CD14-positive monocyte (primary cell): ENCODE data around the gene CALHM2. TPM values are rescaled to one million over a fixed set of nuclear protein-coding genes. Genes with fewer than 3 reads are reported as not detected.

Experiments
- DNase-seq, 3 donors: peaks; one replicate each; pipeline ENCODE4 v3.0.0-alpha.2; 2011 to 2022
- H2AFZ ChIP-seq: 2 replicates; pipeline ENCODE4 v1.6.0; 2012; ENCODE audit warnings: mild to moderate bottlenecking, low read depth, low read length, inconsistent platforms; ENCODE audit not compliant: insufficient read depth, poor library complexity, severe bottlenecking
- H3K27ac ChIP-seq, 2 donors: 1 replicate in 1 of 2; 2 replicates in 1 of 2; pipeline ENCODE4 v1.5.1; 2012 to 2013; ENCODE audit warnings: low read length in 2 of 2, control low read depth in 1 of 2, inconsistent platforms in 1 of 2, low read depth in 1 of 2, mild to moderate bottlenecking in 1 of 2
- H3K27me3 ChIP-seq, 2 donors: one replicate each; pipeline versions ENCODE4 v1.6.0 to v1.6.1; 2011 to 2013; ENCODE audit warnings: low read length in 2 of 2; ENCODE audit not compliant: control insufficient read depth in 2 of 2, insufficient read depth in 2 of 2
- H3K36me3 ChIP-seq, 2 donors: replicated peaks in 1 of 2; 1 replicate in 1 of 2; 2 replicates in 1 of 2; pipeline versions ENCODE4 v1.5.1 to v1.6.1; 2012 to 2013; ENCODE audit warnings: low read length in 2 of 2, control low read depth in 1 of 2, inconsistent platforms in 1 of 2, mild to moderate bottlenecking in 1 of 2; ENCODE audit not compliant: insufficient read depth in 2 of 2, control insufficient read depth in 1 of 2
- H3K4me1 ChIP-seq, 2 donors: 1 replicate in 1 of 2; 2 replicates in 1 of 2; pipeline versions ENCODE4 v1.5.1 to v1.6.1; 2012 to 2013; ENCODE audit warnings: low read length in 2 of 2, control low read depth in 1 of 2, inconsistent platforms in 1 of 2, mild to moderate bottlenecking in 1 of 2, moderate library complexity in 1 of 2; ENCODE audit not compliant: insufficient read depth in 2 of 2, control insufficient read depth in 1 of 2
- H3K4me2 ChIP-seq: replicated peaks from 2 replicates; pipeline ENCODE3; 2012; ENCODE audit warnings: low read length, moderate library complexity, mild to moderate bottlenecking; ENCODE audit not compliant: poor library complexity, severe bottlenecking; ENCODE audit errors: extremely low read depth
- H3K4me3 ChIP-seq, 3 experiments: fragments of 200-600 bp in 1 of 3; sonication (generic) in 1 of 3; replicated peaks in 1 of 3; 1 replicate in 2 of 3; 2 replicates in 1 of 3; pipeline ENCODE4 v1.5.1; 2011 to 2013; ENCODE audit warnings: low read length in 3 of 3, mild to moderate bottlenecking in 3 of 3, control low read depth in 2 of 3, low read depth in 2 of 3, inconsistent platforms in 1 of 3, moderate library complexity in 1 of 3
- H3K79me2 ChIP-seq: 2 replicates; pipeline ENCODE4 v1.6.0; 2012; ENCODE audit warnings: mild to moderate bottlenecking, control low read depth, inconsistent platforms, low read length, moderate library complexity; ENCODE audit not compliant: insufficient read depth
- H3K9ac ChIP-seq: 2 replicates; pipeline ENCODE4 v1.6.0; 2017; ENCODE audit warnings: low read length, mild to moderate bottlenecking; ENCODE audit not compliant: insufficient read depth, poor library complexity, severe bottlenecking
- H3K9me3 ChIP-seq, 2 donors: replicated peaks in 1 of 2; 1 replicate in 1 of 2; 2 replicates in 1 of 2; pipeline versions ENCODE4 v1.5.1 to v1.6.1; 2012 to 2013; ENCODE audit warnings: low read length in 2 of 2, control low read depth in 1 of 2; ENCODE audit not compliant: control insufficient read depth in 1 of 2, insufficient read depth in 1 of 2
- H4K20me1 ChIP-seq: 2 replicates; pipeline ENCODE4 v1.6.0; 2012; ENCODE audit warnings: mild to moderate bottlenecking, low read length, control low read depth, moderate library complexity; ENCODE audit not compliant: insufficient read depth
- H3K27ac Mint-ChIP-seq, 7 donors: one replicate each; pipeline ENCODE4 v1.8.0; 2020; ENCODE audit warnings: mild to moderate bottlenecking in 7 of 7, mixed read lengths in 7 of 7, moderate library complexity in 6 of 7, inconsistent platforms in 2 of 7
- H3K27me3 Mint-ChIP-seq, 3 donors: one replicate each; pipeline ENCODE4 v1.8.0; 2021 to 2022; ENCODE audit warnings: low read depth in 3 of 3, mild to moderate bottlenecking in 3 of 3, mixed read lengths in 3 of 3, moderate library complexity in 3 of 3, inconsistent platforms in 1 of 3
- H3K36me3 Mint-ChIP-seq, 2 donors: one replicate each; pipeline ENCODE4 v1.8.0; 2020; ENCODE audit warnings: mixed read lengths in 2 of 2, inconsistent platforms in 1 of 2, mild to moderate bottlenecking in 1 of 2
- H3K4me1 Mint-ChIP-seq: one replicate; pipeline ENCODE4 v1.8.0; 2020; ENCODE audit warnings: mild to moderate bottlenecking, mixed read lengths
- H3K4me3 Mint-ChIP-seq, 2 donors: one replicate each; pipeline ENCODE4 v1.8.0; 2020; ENCODE audit warnings: mild to moderate bottlenecking in 2 of 2, mixed read lengths in 2 of 2, moderate library complexity in 1 of 2
- H3K9me3 Mint-ChIP-seq, 7 donors: one replicate each; pipeline ENCODE4 v1.8.0; 2020 to 2022; ENCODE audit warnings: mixed read lengths in 7 of 7, mild to moderate bottlenecking in 6 of 7, moderate library complexity in 6 of 7, inconsistent platforms in 2 of 7
- CTCF ChIP-seq: fragments of 200-600 bp; IDR thresholded peaks from one replicate; pipeline ENCODE4 v1.8.0; 2022; ENCODE audit warnings: antibody characterized with exemption, mild to moderate bottlenecking
- WGBS: methylation state at CpG from one replicate; pipeline ENCODE4 v1.1.5; 2013; ENCODE audit warnings: missing lambda C conversion rate; ENCODE audit not compliant: insufficient coverage; 5-methylcytosine and 5-hydroxymethylcytosine counted together
- intact Hi-C, 2 donors: fragments of 100-400 bp; cut with micrococcal nuclease; formaldehyde crosslinking; loops; one replicate each; pipeline versions ENCODE4 v1.15.0 to v1.15.1; 2023
- polyA plus RNA-seq, 3 donors: library from polyadenylated mRNA; depleted of rRNA in 1 of 3; unstranded in 2 of 3; stranded (reverse) in 1 of 3; fragments of 300-500 nt in 2 of 3; fragments of >200 nt in 1 of 3; fragmentation: Illumina TruSeq in 2 of 3; gene quantifications; 1 replicate in 2 of 3; 2 replicates in 1 of 3; pipeline ENCODE4 v1.2.3, GENCODE V29; 2012 to 2021

The CALHM2 gene
- polyA plus RNA-seq, 3 donors: 48.4 to 80.7 (median 66.5) TPM

- Histone ChIP-seq H3K4me2 (no peak overlapping the region), H3K9ac (no peak overlapping the region), H3K27me3 (peaks cover 39 to 60% of the 10 kb centered on the region in 2 donors), H2AFZ (no peak overlapping the region), H3K9me3 (peaks cover 0 to 14% of the 10 kb centered on the region in 2 donors), H4K20me1 (no peaks in the 10 kb centered on the region), H3K4me1 (peaks cover 6 to 15% of the 10 kb centered on the region in 2 donors), H3K36me3 (no peaks in the 10 kb centered on the region), H3K79me2 (no peaks in the 10 kb centered on the region), H3K27ac (no peak overlapping the region), H3K4me3 (no peak overlapping the region)
- intact Hi-C loops: no loop called here
- Mint-ChIP-seq H3K9me3 (peaks cover 0 to 7% (median 4%) of the 10 kb centered on the region in 7 donors), H3K27ac (peak overlapping the region in 1 of 7 donors; percentile 58), H3K27me3 (peaks cover 56 to 70% (median 65%) of the 10 kb centered on the region in 3 donors), H3K4me1 (peaks cover 10% of the 10 kb centered on the region), H3K36me3 (peaks cover 3 to 4% of the 10 kb centered on the region in 2 donors), H3K4me3 (peak overlapping the region in 1 of 2 donors; percentile 88)
- DNase-seq: no peak
- WGBS: 100% methylated on average over 1 of the region's 3 CpGs
- no peak for TF ChIP-seq CTCF
Observed at GRCh38 chr10:103495321-103495720, 43.2 kb upstream of the CALHM2 start.

GRCh38 chr10:103493916-103494877 lies 42.0 kb upstream of the CALHM2 start:
- Mint-ChIP-seq H3K27me3 (peaks cover 53 to 70% (median 67%) of the 10 kb centered on the region in 3 donors), H3K4me3 (peak overlapping the region; percentile 62 to 88), H3K36me3 (peaks cover 3 to 4% of the 10 kb centered on the region in 2 donors), H3K4me1 (peaks cover 10% of the 10 kb centered on the region), H3K9me3 (peaks cover 0 to 7% (median 5%) of the 10 kb centered on the region in 7 donors), H3K27ac (no peak overlapping the region)
- Histone ChIP-seq H2AFZ (peak overlapping the region; percentile 53), H3K27ac (no peak overlapping the region), H3K4me3 (peak overlapping the region in 2 of 3 experiments; percentile 0 to 61), H3K4me1 (peaks cover 6 to 15% of the 10 kb centered on the region in 2 donors), H3K36me3 (no peaks in the 10 kb centered on the region), H3K9me3 (peaks cover 0 to 14% of the 10 kb centered on the region in 2 donors), H3K9ac (peak overlapping the region; percentile 4), H3K79me2 (no peaks in the 10 kb centered on the region), H3K27me3 (peaks cover 39 to 60% of the 10 kb centered on the region in 2 donors), H4K20me1 (no peaks in the 10 kb centered on the region), H3K4me2 (peak overlapping the region; percentile 67)
- intact Hi-C loops: no loop called here
- TF ChIP-seq CTCF: no peak
- WGBS: 1% methylated on average over 74 of the region's 92 CpGs
- DNase-seq: no peak
